CD4-positive, alpha-beta T cell treated with Interleukin-17A for 1 hour (primary cell): ENCODE measurements around the gene NDUFS6.
"Not testable (repeated sequence)": the region's sequence is repeated elsewhere in the genome, so short reads cannot be mapped to it uniquely, and the experiment has no call there.

ENCODE experiments used
- DNase-seq: peaks from one replicate; pipeline ENCODE4 v3.0.0-alpha.2; 2020

NDUFS6 gene

DNA sequence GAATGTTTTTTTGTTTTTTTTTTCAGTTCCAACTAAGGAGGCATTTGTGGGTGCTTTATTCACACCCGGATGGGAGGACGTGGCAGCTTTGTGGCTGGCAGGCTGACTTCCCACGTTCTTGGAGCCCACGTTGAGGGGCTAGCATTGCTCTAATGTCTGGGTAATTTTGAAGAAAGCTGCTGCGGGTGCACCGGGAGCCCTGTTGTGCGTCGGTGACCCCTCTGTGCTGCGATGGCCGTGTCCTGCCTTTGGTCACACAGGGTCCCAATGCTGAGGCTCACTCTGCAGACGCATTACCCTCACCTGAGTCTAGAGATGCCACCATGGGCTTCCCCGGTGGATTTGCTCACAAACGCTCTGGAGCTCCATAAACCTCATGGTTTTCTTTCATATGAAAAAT lies 34.2 kb downstream of the NDUFS6 start:
- no peak for DNase-seq

DNA sequence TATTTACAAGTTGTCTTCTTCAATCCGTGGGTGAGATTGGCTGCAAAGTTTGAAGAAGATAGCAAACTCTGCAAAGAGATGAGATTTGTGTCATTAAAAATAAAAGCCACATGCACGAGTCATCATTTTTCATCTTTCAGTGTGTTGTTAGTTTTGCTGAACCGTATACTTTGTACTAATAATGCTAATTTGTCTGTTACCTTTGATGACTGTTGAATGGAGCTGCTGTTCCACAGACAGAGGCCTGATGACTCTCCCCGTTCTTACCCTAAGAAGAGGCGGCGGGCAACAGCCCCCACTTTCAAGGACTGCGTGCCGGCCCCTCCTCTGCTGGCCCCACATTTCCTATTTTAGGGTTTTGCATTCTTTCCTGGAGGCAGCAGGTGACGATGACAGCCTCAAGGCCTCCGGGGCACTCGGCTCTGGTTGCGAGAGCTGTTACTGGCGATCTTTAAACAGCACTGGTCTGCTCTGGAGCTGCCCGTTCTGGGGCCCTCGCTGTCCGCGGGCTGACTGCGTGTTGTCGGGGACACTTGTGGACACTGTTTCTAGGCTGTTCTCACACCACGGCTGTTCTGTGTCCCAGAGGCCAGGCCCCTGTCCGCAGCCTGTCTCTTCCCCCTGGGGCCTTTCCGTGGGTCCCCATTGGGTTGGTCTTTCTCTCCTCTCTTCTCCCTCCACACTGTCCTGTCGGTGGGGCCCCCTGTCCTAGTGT lies 35.1 kb downstream of the NDUFS6 start:
- DNase-seq = no peak

DNA sequence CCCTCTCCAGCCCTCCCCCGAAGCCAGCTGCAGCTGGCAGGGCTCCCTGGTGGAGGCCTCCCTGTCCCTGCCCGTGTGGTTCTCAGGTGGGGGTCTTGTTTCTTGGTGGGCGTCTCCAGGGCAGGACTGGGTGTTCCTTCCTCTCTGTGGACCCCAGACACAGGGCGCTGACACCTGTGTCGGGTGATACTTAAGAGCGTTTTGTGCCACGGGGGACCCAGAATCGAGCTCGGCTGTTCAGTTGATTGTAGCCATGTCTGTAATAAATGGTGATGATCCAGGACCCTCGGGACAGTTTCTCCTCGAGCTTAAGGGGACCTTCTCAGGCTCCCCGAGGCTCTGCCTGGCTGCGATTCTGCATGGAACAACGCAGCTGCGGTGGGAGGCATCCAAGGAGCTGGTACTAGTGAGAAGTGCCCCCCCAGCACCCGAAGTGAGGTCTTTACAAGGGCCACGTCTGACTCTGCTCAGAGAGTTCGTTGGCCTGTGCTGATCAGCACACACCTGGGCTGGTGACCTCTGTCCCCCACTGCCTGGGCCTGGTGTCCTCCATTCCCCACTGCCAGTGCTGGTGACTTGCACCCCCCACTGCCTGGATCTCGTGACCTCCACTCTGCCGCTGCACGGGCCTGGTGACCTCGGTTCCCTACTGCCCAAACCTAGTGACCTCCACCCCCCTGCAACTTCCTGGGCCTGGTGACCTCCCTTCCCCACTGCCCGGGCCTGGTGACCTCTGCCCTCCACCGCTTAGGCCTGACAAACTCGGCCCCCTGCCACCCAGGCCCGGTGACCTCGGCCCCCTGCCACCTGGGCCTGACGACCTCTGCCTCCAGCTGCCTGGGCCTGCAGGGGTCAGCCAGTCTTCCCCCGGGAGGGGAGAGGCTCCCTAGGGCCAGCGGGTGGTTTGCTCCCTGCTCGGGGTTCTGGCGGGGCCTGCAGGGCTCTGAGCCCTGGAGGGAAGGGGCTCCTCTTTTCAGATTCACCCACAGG lies 36.0 kb downstream of the NDUFS6 start:
- no peak for DNase-seq

DNA sequence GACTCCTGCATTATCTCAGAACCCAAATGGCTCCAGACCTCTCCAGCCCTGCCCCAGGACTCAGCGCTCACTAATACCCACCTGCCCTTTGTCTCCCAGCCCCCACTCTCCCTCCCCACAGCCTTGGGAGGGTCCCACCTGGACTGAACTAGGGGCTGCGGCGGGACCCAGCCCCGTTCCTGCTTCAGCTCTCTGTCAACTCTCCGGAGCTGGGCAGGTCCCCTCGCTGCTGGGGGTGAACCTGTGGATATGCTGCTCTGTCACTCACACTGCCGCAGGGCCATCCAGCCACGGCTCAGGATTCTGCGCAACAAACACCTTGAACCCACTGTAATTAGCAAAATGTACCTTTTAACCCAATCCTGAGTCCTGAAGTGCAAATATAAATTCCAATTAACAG lies 36.8 kb downstream of the NDUFS6 start:
- no peak for DNase-seq

DNA sequence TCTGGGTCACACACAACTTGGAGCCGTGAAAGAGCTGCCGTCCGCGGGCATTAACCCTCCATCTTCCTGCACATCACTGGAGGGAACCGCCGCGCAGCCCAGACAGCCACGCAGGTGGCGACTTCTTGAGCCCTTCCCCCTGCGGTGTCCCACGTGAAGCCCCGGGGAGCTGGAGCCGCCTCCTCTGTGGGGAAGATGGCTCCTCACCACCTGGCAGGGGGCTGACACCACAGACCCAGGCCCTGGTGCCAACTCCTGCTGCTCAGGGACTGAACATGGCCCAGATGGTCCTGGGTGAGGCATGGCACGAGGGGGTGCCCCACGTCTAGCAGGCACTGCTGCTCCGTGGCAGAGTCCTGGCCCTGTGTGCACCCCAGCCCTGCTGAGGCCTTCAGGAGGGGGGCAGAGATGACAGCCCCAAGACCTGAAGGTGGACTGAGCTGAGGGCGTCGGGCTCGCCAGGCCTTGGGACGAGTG lies 38.9 kb downstream of the NDUFS6 start:
- DNase-seq = no peak

DNA sequence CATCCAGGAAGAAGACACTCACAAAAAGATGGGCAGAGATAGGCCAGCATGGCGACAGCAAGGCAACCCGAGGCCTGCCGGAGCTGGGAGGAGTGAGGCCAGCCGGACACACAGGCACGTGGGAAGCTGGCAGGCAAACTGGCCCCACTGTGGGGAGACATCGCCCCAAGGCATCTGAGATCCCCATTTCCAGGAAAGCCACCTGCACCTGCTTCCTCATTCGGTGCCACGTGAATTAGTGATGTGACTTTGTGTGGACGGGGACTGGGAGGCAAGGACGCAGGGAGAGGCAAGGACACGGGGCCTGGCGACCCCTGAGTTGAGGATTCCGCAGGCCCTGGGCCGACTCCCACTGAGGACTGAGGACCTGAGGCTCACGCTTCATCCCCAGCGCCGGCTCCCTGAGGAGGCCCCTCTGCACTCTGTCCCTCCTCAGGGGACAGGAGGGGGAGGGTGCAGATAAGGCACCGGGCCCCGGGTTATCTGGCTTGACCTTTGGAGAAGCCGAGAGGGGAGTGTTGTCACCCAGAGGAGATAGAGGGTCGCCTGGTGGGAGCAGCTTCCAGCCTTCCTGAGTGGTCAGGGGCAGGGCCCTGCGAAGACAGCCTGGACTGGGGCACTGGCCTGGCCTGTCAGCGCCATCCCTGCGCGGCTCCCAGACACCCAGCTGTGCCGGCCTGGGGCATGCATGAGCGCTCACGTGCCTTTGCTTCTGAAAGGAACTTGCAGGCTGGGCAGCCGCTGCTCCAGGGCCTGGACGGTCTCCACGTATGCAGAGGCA lies 39.7 kb downstream of the NDUFS6 start:
- DNase-seq = no peak

DNA sequence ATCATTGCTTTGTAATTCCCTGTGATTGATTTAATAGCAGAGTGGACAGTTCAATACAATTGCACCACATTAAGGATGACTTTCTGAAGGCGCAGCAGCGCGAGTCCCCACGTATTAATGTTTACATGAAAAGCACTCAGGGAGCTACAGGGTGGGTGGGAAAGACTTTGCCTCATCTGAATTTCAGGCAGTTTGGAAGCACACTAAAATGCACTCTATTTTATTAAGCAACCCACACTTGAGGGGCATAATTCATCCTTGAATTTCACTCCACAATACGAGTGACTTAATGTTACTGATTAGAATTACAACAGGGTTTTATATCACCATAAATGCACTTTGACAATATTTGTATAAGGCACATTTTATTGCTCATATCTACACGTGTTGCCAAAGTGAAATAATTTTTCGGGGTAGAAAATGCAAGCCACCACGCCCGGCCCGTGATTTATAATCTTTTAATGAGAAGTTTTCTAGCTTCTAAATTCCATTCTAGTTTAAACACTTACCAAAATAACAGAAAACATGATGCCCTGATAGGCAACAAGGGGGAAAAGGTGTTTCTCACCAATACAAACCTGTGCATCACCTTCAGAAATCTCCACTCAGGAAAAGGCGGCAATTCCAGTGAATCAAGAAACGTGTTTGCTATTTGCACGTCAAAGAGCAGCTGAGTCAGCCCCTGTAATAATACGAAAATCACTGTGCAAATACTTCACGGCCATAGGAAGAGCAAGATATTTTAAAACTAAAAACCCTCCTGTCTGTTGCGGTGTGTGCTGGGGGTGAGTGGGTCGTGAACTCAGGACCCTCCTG lies 41.0 kb downstream of the NDUFS6 start:
- no peak for DNase-seq

DNA sequence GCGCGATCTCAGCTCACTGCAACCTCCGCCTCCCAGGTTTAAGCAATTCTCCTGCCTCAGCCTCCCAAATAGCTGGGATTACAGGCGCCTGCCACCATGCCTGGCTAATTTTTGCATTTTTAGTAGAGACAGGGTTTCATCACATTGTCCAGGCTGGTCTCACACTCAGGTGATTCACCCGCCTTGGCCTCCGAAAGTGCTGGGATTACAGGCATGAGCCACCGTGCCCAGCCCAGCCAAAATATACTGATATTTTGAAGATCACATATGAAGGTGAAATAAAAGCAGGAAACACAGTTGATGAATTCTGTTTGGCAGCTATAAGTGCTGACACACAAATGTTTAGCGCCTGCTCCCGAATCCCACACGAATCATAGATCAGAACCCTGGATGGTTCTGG lies 42.6 kb downstream of the NDUFS6 start:
- DNase-seq = not testable (repeated sequence)

DNA sequence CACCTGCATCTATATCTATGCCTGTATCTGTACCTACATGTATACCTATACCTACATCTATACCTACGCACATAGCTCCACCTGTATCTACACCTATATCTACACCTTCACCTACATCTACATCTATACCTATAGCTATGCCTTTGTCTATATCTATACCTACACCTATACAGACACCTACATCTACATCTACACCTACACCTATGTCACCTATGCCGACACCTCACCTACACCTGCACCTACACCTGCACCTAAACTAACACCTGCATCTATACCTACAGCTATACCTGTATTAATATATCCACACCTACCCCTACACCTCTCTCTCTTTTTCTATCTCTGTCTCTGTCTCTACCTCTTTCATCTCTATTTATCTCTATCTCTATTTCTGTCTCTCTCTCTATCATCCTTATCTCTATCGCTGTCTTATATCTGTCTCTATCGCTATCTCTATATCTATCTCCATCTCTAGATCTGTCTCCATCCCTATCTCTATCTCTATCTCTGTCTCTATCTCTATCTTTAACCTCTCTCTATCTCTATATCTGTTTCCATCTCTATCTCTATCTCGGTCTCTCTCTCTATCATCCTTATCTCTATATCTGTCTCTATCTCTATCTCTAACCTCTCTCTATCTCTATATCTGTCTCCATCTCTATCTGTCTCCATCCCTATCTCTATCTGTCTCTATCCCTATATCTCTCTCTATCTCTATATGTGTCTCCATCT lies 43.7 kb downstream of the NDUFS6 start:
- DNase-seq = no peak

DNA sequence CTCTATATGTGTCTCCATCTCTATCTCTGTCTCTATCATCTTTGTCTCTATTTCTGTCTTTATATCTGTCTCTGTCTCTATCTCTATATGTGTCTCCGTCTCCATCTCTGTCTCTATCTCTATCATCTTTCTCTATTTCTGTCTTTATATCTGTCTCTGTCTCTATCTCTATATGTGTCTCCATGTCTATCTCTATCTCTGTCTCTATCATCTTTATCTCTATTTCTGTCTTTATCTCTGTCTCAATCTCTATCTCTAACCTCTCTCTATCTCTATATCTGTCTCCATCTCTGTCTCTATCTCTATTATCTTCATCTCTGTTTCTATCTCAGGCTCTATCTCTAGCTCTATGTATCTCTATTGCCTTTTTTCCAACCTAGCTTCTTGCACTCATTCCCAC lies 44.5 kb downstream of the NDUFS6 start:
- DNase-seq = no peak

DNA sequence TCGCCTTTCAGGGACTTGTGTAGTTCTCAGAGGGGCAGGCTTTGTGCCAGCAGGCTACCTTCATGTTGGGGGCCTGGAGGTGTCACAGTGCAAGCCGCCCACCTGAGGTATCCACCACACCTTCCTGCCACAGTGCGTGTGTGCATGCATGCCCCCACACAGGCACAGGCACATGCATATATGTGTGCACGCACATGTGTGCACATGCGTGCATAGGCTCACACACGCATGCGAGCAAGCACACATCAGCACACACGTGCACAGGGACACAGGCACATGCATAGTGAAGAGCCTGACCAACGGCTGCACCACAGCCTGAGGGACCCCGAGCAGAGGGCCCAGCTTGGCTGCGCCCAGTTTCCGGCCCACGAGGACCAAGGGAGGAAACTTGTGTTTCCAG lies 45.4 kb downstream of the NDUFS6 start:
- no peak for DNase-seq

DNA sequence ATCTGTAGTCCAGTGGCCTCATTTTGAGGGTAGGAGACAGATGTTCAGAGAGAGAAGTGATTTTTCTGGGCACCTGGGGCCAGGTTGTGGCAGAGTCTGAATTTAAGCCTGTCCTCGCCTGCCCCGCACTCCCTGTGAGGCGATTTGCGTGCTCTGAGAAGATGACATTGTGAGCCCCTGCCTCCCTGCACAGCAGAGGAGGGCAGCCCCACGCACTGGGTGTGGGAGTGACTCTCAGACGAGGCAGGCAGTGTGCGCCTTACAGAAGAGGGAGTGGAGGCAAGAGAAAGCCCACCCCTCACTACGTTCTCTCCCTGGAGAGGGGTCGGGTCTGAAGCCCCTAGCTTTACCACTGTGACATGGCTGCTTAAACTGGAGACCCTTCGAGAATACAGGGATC lies 45.8 kb downstream of the NDUFS6 start:
- no peak for DNase-seq

DNA sequence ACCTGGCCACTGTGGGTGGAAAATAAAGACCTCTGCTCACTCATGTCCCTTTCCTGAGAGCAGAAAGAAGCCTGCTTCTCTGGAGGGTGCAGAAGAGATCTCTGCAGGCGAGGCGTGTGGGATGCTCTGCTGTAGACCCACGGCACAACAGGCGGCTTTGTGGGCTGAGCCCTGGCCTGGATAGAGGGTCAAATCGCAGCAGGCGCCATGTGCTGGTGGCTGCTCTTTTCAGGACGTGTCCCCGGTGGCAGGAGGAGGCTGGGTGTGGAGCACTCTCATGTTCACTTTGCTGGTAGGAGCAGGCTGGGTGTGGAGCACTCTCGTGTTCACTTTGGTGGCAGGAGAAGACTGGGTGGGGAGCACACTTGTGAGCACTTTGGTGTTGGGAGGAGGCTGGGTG lies 46.4 kb downstream of the NDUFS6 start:
- no peak for DNase-seq

DNA sequence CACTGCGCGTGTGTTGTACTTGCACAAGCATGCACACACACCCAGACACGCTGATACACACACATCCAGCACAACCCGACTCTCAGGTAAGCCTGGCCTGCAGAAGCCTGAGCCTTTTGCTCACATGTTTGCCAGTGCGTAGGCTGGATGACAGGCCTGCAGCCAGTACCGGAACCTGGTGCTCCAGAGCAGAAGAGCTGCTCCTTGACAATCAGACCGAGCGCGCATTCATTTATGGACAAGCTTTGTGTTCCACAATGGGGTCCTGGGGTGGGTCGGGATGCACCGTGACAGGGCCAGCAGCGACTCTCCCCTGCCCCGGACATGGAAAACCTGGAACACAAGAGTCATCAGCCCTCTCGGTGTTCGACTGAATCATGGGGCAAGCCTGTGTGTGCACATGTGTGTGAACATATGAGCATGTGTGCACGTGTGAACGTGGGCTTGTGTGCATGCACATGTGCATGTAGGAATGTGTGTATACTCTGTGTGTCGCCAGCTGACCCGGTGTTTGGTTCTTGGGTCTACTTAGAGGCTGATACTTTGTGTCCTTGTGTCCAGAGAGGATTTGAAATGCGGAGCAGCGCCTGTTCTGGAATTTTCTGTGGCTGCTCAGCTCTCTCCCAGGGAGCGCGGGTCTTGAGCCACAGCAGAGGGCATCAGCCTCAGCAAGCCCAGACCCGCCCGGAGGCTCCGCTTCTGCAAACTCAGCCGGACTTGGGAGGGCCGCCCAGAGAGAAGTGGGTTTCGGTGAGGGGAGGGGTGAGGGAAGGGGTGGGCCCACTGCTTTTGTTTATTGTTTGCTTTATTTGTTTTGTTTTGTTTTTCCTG lies 49.3 kb downstream of the NDUFS6 start:
- DNase-seq = no peak

DNA sequence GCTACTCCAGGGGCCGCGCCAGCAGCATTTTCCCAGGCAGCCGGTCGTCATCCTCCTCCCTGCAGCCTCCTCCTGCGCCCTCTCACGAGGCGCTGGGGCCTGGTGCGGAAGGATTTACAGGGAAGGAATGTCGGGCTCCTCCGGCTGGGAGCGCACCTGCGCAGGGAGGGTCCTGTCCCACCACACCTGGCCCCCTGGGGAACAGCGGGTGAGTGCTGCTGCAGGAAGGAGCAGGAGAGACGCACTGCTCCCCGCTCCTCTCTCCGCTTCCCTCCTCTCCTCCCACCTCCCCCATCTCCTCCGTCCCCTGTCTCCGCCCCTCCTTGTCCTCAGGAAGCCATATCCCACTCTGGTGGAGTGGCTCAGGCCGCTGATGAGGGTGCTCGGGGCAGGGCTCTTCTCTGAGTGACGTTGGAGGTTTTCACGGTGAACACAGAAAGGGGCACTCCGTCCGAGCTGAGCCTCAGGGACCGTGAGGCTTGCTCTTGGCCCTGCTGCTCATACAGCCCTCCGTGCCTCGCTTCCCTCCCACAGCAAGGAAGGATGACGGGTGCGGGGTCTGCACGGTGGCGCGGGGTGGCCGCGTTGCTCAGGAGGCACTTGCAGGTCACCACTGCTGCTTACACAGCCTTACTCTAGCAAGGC lies 50.2 kb downstream of the NDUFS6 start:
- no peak for DNase-seq

DNA sequence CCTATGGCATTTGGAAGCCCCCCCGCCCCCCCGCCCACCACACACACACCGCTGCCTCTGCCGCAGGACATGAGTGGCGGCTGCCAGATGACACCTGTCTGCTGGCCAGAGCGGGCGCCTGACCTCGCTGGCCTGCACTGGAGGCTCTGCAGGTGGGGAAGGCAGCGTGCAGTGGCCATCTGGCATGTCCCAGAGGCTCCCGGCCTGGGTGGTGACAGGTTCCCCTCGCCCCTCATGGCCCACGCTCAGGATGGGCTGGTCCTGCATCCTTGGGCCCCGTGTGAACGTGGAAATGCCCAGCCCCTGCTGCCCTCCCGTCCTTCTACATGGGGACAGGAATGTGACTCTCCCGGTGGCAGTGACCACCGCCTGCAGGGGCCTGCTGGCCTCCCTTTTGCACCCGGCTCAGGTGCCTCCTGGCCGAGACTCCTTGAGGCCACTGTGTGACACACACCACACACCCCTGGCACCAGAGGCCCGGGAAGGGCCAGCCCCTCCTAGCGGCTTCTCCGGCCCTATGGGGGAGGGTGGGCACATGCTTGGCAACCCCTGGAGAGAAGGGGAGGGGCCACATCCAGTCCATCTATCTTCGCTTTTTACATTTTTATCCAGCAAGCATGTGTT lies 51.2 kb downstream of the NDUFS6 start:
- DNase-seq = no peak

DNA sequence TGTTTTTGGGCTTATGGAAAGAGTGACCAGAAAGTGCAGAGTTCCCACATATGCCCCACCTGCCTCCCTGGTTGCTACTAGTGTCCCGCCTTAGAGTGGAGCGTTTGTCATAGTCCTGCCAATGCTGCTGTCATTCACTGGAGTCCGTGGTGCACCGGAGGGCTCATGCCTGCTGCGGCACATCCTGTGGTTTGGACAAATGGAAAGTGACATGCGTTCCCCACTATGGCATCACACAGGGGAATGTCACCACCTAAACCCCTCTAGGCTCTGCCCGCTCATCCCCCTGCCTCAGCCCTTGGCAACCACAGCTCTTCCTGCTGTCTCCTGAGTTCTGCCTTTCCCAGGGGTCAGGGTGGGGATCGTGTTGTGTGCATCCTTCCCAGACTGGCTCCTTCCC lies 52.3 kb downstream of the NDUFS6 start:
- DNase-seq = no peak

DNA sequence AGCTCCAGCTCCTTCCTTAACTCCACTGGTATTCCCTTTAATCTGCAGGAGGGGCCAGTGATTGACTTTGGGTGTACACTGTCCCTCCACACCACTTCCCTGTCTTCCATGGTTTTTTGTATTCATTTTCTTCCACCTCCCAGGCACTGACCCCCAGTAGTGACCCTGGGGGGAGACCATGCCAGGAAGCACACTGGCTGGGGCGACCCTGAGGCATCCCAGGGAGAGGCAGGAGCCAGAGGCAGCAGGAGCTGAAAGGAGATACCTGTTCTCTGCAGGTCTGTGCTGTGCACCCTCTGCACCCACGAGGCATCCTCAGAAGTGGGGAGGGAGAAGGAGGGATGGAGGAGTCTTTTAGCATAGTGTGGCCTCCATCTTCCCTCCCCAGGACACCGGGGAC lies 53.9 kb downstream of the NDUFS6 start:
- no peak for DNase-seq

DNA sequence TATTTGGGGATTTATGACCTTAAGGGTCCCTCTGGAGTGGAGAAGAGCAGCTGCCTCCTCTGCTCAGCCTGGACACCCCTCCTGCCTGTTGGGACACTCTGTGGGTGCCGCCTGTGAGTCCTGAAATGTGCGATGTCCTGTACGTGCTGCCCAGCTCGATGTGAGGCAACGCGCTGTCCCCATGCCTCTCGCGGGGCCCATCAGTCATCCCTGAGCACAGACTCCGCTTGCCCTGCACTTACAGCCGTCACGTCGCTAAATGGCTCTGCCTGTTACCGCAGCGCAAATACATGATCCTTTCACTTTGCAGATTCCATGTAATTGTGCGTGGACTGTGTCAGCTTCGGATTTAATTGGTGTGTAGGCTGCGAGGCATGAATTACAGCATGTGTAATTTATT lies 54.4 kb downstream of the NDUFS6 start:
- DNase-seq = no peak
